ENCODE results near the gene HHIPL2.

DNA sequence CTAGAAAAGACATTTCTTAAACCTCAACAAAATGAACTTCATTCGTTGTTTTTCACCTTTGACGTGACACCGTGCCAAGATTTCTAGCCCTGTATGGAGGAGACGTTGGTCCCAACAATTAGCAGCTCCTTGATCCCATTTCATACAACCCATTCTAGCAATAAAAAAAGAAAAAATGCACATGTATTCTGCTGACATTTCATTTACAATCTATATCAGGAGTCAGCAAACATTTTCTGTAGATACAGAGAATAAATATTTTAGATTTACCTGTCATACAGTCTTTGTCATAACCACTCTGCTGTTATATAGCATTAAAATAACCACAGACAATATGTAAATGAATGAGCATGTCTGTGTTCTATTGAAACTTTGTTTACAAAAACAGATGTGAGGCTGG lies 48.8 kb upstream of the HHIPL2 start:
- no peak for TF ChIP-seq POLR2A (IDR thresholded peaks at IDR 0.05; ENCODE audit: low read depth, low read length)
- no peak for TF ChIP-seq TAF1 (IDR thresholded peaks at IDR 0.05; ENCODE audit: borderline replicate concordance, low read depth, low read length)
